ENCODE results near the gene GSG1. TPM values are rescaled to one million over a fixed set of nuclear protein-coding genes. Genes with fewer than 3 reads are reported as not detected.

Gene GSG1
- total RNA-seq (not detected), polyA plus RNA-seq (not detected)

- intact Hi-C loops (cut with DNase I): loop anchor here (5.0 kb wide), 1 partner anchor 94 kb away; the partner anchor contains the start of gene EMP1
- no peaks in the 10 kb centered on the region for H3K27me3 ChIP-seq
Observed at GRCh38 chr12:13103391-13104033, at the start of gene GSG1. GSG1 (minus strand) TSS chr12:13103667; CDS start chr12:13103512, 155 bp downstream.

GRCh38 chr12:13153180-13153579 is 49.7 kb upstream of the GSG1 start:
- TF ChIP-seq, protein P1, sequence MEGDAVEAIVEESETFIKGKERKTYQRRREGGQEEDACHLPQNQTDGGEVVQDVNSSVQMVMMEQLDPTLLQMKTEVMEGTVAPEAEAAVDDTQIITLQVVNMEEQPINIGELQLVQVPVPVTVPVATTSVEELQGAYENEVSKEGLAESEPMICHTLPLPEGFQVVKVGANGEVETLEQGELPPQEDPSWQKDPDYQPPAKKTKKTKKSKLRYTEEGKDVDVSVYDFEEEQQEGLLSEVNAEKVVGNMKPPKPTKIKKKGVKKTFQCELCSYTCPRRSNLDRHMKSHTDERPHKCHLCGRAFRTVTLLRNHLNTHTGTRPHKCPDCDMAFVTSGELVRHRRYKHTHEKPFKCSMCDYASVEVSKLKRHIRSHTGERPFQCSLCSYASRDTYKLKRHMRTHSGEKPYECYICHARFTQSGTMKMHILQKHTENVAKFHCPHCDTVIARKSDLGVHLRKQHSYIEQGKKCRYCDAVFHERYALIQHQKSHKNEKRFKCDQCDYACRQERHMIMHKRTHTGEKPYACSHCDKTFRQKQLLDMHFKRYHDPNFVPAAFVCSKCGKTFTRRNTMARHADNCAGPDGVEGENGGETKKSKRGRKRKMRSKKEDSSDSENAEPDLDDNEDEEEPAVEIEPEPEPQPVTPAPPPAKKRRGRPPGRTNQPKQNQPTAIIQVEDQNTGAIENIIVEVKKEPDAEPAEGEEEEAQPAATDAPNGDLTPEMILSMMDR (IDR thresholded peaks at IDR 0.05): no peak
- no peak for TF ChIP-seq POLR2A (IDR thresholded peaks at IDR 0.05)
- WGBS, 2 donors: 83 to 85% methylated on average over 7 of the region's 7 CpGs
- Histone ChIP-seq H3K27me3 (no peaks in the 10 kb centered on the region), H3K9me3 (peaks cover 0 to 3% (median 1%) of the 10 kb centered on the region in 4 donors), H3K4me3 (no peak overlapping the region), H3K4me1 (no peaks in the 10 kb centered on the region), H3K36me3 (no peaks in the 10 kb centered on the region), H3K27ac (no peak overlapping the region)
- DNase-seq: no peak
- intact Hi-C loops (cut with DNase I): no loop called here

More at GRCh38 chr12:13103391-13104033, at the start of gene GSG1:
- Histone ChIP-seq H3K36me3 (no peaks in the 10 kb centered on the region), H3K4me1 (peaks cover 0 to 34% (median 27%) of the 10 kb centered on the region in 4 donors), H3K27ac (peak within 1 kb of the TSS; percentile 78 to 93 (median 80)), H3K9me3 (no peaks in the 10 kb centered on the region), H3K4me3 (no peak within 1 kb of the TSS)
- TF ChIP-seq POLR2A (IDR thresholded peaks at IDR 0.05) (no peak), POLR2AphosphoS5 (IDR thresholded peaks at IDR 0.05) (no peak), EP300 (IDR thresholded peaks at IDR 0.05) (no peak)
- TF ChIP-seq, protein P1 (IDR thresholded peaks at IDR 0.05): no peak
- no peak for DNase-seq
- WGBS, 2 donors: 87 to 89% methylated on average over 8 of the region's 8 CpGs

GRCh38 chr12:13152756-13153155 is 49.3 kb upstream of the GSG1 start:
- Histone ChIP-seq H3K36me3 (no peaks in the 10 kb centered on the region), H3K9me3 (peaks cover 0 to 3% (median 1%) of the 10 kb centered on the region in 4 donors), H3K4me1 (no peaks in the 10 kb centered on the region), H3K4me3 (no peak overlapping the region), H3K27me3 (no peaks in the 10 kb centered on the region), H3K27ac (no peak overlapping the region)
- WGBS, 2 donors: 91 to 92% methylated on average over 6 of the region's 6 CpGs
- no peak for DNase-seq
- no peak for TF ChIP-seq EP300 (IDR thresholded peaks at IDR 0.05)
- no peak for TF ChIP-seq POLR2AphosphoS5 (IDR thresholded peaks at IDR 0.05)
- TF ChIP-seq, protein P1 (IDR thresholded peaks at IDR 0.05): no peak
- no peak for TF ChIP-seq POLR2A (IDR thresholded peaks at IDR 0.05)
- intact Hi-C loops (cut with DNase I): no loop called here

- no peak for DNase-seq
- 39 to 72% methylated on average over 1 of the region's 1 CpG for WGBS, 2 donors
- Histone ChIP-seq H3K36me3 (no peaks in the 10 kb centered on the region), H3K9me3 (peaks cover 0 to 3% (median 1%) of the 10 kb centered on the region in 4 donors), H3K27ac (peak overlapping the region in 1 of 4 donors; percentile 11), H3K27me3 (no peaks in the 10 kb centered on the region), H3K4me1 (no peaks in the 10 kb centered on the region), H3K4me3 (no peak overlapping the region)
- no peak for TF ChIP-seq POLR2A (IDR thresholded peaks at IDR 0.05)
- TF ChIP-seq EP300 (IDR thresholded peaks at IDR 0.05): no peak
- TF ChIP-seq POLR2AphosphoS5 (IDR thresholded peaks at IDR 0.05): no peak
- intact Hi-C loops (cut with DNase I): no loop called here
Observed at GRCh38 chr12:13152281-13152680, 48.8 kb upstream of the GSG1 start.

- DNase-seq: no peak
- WGBS, 2 donors: 84 to 85% methylated on average over 4 of the region's 4 CpGs
- H3K27me3 ChIP-seq: no peaks in the 10 kb centered on the region
- peak overlapping the region in 1 of 4 donors; percentile 10 for H3K27ac ChIP-seq
- H3K4me3 ChIP-seq: no peak overlapping the region
- TF ChIP-seq, protein P1 (IDR thresholded peaks at IDR 0.05): no peak
- no peak for TF ChIP-seq POLR2AphosphoS5 (IDR thresholded peaks at IDR 0.05)
- no peak for TF ChIP-seq POLR2A (IDR thresholded peaks at IDR 0.05)
- no peak for TF ChIP-seq EP300 (IDR thresholded peaks at IDR 0.05)
- peaks cover 0 to 3% (median 1%) of the 10 kb centered on the region in 4 donors for H3K9me3 ChIP-seq
- no peaks in the 10 kb centered on the region for H3K36me3 ChIP-seq
- intact Hi-C loops (cut with DNase I): no loop called here
- peaks cover 0 to 7% (median 0%) of the 10 kb centered on the region in 4 donors for H3K4me1 ChIP-seq
Observed at GRCh38 chr12:13149411-13149810, 45.9 kb upstream of the GSG1 start.

All from sigmoid colon (tissue), 7 donors.